ENCODE data around the gene ECEL1. TPM values are rescaled to one million over a fixed set of nuclear protein-coding genes. Genes with fewer than 3 reads are reported as not detected.

ECEL1 gene
- polyA plus RNA-seq, 1 donor, result 0.39 TPM

DNA sequence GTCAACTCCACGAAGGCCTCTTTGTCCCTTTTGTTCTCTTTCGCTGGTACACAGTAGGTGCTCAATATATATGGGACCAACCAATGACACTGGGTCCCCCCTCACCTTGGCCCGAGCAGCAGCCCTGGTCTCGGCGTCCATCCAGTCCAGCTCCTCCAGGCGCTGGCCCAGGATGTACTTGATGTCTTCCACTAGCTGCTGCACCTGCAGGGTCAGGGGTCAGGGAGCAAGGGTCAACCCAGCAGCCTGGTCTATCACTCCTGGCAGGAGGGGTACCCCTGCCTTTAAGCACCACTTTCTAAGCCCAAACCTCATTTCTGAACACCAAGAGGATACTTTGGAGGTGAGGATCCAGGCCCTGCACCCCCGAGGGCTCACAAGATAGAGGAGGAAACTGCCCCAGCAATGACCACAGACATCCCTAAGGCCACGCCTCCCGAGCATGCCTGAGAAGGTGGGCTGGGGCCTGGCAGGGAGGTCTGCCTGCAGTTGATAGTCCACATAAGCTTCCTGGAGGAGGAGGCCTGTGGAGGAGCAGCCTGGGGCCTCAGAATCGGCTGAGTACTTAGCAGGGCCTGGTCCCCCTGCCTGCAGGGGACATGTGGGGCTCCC lies 4.2 kb downstream of the ECEL1 start:
- DNase-seq, result no peak

- no peak for DNase-seq
Observed at GRCh38 chr2:232482301-232483238, 5.1 kb downstream of the ECEL1 start.

DNA sequence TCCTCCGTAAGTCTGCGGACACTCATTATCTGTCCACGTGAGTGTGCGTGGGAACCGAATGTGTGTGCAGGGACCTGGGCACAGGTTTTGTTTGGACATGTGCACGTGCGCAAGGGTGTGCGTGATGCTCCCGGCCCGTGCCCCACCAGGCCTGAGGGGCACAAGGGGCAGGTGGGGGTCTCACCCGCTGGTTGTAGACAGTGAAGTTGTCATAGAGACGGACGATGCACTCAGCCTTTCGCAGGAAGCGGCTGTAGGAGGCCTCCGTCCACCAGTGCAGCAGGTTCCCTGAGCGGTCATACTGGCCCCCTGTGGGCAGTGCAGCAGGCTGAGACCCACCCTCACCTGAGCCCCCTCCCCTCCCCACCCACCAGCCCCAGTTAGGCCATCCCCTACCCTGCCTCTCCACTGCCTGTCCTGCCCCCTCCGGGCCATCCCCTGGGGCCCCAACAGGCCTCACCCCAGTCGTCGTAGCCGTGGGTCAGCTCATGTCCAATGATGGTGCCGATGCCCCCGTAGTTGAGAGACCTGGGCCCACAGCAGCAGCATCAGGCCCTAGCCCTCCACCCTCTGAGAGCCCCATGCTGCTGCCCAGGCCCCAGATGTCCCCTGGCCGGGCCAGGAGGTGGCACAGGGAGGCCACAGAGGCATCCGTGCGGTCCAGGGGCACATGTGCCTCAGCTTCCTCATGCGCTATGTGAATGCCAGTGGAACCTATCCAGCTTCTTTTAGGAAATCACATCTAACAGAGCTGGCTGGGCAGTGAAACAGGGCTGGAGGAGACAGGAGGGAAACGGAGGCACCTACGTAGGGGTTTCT lies 6.1 kb downstream of the ECEL1 start:
- no peak for DNase-seq

- no peak for DNase-seq
Observed at GRCh38 chr2:232480201-232481190, 7.1 kb downstream of the ECEL1 start.

DNA sequence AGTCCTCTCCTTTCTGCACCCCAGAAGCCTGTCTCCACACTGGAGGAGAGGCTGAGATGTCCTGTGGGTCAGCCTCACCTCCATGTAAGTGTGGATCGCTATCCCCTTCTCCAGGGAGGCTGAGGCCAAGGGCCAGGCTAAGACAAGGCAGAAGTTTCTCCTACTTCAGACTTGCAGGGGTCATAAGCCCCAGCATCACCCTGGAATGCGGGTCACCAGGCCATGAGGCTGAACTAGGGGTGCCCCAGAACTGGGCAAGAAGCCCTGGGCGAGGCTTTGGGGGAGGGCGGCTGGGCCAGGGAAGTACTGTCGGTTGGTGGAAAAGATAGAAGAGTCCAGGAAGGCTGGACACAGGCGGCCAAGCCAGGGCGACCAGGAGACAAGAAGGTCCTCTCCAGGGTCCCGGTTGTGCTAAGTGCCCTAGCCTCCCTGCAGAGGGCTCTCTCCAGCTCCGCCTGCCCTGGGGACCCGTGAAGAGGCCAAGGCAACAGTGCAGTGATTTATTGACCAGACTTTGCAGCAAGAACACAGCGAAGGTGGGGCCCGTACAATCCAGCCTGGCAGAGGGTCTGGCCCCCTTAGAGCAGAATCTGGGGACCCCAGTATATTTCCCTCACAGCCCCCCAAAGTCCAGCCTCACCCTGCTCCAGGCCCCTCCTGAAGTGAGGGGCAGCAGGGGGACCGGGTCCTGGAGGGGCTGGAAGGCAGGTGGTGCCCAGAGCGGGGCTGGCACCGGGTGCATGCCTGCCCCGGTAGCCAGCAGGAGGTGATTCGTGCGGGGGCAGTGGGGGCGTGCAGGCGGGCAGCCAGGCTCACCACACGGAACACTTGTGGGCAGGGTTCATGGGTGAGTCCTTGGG lies 8.1 kb downstream of the ECEL1 start:
- DNase-seq, result no peak

DNA sequence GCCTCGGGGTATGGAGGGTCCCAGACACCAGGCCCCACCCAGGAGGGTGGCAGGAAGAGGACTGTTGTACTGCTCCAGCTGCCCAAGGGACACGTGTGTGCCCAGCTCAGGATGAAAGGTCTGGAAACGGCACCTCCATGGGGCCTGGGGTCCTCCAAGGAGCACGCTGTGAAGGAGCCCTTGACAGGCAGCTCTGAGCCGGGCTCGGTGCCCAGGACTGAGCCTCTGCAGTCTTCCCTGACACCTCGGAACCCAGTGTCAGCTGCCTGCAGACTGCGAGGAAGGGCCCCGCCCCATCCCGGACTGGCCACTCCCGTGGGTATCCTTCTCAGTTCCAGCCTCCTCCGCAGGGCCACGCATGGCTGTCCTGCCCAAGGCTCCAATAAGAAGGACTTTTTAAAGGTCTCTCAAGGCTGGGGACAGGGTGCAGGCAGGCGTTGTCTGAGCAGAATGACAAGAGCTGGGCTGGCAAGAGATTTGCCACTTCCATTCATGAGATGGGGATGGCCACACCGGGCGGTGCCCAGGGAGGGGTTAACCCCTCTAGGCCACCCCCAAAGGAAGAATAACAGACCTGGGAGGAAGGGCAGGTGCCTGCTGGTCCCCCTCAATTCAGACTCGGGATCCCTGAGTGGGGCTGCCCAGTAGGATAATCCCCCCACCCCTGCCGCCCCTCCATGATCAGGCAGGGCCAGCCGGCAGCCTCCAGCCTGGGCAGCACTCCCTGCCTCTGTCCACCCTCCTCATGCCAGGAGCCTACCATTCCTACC lies 8.9 kb downstream of the ECEL1 start:
- no peak for DNase-seq

GRCh38 chr2:232477751-232478510 lies 9.7 kb downstream of the ECEL1 start:
- DNase-seq, result no peak

- no peak for DNase-seq
Observed at GRCh38 chr2:232476791-232477190, 10.8 kb downstream of the ECEL1 start.

GRCh38 chr2:232476045-232476444 lies 11.6 kb downstream of the ECEL1 start:
- DNase-seq, result no peak

- DNase-seq, result no peak
Observed at GRCh38 chr2:232473467-232473890, 14.2 kb downstream of the ECEL1 start.

DNA sequence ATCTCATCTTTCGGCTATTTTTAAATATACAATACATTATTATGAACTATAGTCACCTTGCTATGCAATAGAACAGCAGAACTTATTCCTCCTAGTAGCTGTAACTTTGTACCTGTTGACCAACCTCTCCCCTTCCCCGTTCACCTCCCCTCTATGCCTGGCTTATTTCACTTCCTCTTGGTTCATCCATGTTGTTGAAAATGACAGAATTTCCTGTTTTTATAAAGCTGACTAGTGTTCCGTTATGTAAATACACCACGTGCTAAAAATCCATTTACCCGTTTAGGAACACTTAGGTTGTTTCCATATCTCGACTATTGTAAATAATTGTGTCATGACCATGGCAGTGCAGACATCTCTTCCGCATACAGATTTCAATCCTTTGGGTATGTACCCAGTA lies 21.4 kb downstream of the ECEL1 start:
- DNase-seq, result no peak

DNA sequence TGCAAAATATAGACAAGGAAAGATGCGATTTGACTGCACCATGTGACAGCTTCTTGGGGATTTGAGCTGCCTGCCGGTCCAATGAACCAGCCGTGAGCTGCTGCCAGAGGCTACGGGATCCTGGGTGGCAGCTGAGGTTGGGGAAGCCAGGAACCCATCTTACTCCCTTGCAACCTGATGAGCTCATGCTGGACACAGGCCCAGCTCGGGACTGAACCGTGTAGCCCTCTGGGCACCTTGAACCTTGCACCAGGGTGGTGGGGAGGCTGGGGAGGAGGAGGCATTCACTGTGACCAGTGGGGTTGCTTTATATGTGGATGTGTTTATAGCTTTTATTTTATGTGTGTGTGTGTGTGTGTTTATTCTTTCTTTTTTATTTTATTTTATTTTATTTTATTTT lies 22.6 kb downstream of the ECEL1 start:
- DNase-seq, result no peak

GRCh38 chr2:232464544-232464885 lies 23.1 kb downstream of the ECEL1 start:
- no peak for DNase-seq

DNA sequence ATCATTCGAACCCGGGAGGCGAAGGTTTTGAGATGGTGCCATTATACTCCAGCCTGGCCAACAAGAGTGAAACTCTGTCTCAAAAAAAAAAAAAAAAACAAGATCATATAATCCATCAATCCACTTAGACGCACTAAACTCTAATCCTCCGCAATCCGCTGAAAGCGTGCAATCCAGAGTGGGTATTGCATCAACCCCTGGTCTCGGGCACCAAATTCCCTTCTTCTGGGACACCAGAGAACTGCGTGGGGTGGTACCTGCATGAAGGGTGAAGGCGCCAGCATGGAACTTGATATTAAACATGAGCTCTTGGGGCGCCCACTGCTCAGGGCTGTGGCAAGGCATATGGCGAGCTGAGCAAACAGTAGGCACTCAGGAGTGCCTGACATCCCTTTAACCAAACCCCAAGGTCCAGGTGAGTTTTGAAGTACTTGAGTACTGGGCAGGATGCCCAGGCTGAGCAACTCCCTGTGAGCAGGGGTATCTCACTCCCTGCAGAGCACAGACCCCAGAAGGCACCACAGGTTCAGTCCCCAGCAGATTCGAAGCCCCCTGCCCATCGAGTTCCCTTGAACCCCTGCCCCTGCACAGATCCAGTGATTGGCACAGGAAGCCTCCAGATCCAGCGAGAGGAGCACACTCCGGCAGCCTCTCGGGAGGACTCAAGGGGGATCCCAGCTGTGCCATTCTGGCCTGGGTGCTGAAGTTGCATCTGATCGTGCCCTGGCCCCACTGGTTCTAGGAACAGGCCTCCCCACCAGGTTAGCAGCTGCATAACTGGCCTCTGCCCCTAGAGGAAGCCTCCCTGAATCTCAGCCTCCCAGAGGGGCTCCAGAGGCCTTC lies 23.7 kb downstream of the ECEL1 start:
- DNase-seq, result no peak

- no peak for DNase-seq
Observed at GRCh38 chr2:232460171-232460570, 27.5 kb downstream of the ECEL1 start.

GRCh38 chr2:232459419-232460035 lies 28.1 kb downstream of the ECEL1 start:
- no peak for DNase-seq

DNA sequence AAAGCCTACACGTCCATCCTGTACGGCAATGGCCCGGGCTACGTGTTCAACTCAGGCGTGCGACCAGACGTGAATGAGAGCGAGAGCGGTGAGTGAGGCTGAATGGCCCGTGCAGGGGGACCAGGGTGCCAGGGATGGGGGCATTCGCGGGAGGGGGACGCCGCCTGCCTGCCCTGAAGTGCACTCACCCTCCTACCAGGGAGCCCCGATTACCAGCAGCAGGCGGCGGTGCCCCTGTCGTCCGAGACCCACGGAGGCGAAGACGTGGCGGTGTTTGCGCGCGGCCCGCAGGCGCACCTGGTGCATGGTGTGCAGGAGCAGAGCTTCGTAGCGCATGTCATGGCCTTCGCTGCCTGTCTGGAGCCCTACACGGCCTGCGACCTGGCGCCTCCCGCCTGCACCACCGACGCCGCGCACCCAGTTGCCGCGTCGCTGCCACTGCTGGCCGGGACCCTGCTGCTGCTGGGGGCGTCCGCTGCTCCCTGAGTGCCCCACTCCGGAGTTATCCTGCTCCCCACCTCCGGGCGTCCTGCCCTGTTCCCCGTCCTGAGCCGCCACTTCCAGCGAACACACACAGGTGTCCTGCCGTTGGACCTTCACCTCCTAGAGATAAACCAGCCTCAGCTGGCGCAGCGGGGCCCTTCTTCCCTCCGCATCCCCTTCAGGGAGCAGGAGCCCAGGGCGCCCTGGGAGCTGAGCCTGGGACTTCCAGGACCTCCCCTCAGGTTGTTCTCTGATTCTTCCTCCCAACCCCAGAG lies 28.8 kb downstream of the ECEL1 start:
- no peak for DNase-seq

All from hindlimb muscle (tissue), 1 donor.